Sigmoid colon (tissue), 7 donors: ENCODE data around the gene C17orf67. TPM values are rescaled to one million over a fixed set of nuclear protein-coding genes. Genes with fewer than 3 reads are reported as not detected.

Experiments used
- DNase-seq: peaks from one replicate; pipeline ENCODE4 v3.0.0-alpha.2; 2019
- H3K27ac ChIP-seq, 4 donors: fragments of 200-600 bp; sonication (generic); one replicate each; pipeline ENCODE4 v1.5.1; 2016 to 2019; ENCODE audit warnings: mild to moderate bottlenecking in 1 of 4
- H3K27me3 ChIP-seq, 3 donors: fragments of 200-600 bp; sonication (generic); one replicate each; pipeline ENCODE4 v1.5.1; 2019; ENCODE audit warnings: mild to moderate bottlenecking in 1 of 3
- H3K36me3 ChIP-seq, 4 donors: fragments of 200-600 bp; sonication (generic); one replicate each; pipeline ENCODE4 v1.5.1; 2016 to 2019
- H3K4me1 ChIP-seq, 4 donors: fragments of 200-600 bp; sonication (generic); one replicate each; pipeline ENCODE4 v1.5.1; 2017 to 2019
- H3K4me3 ChIP-seq, 4 donors: fragments of 200-600 bp; sonication (generic); one replicate each; pipeline ENCODE4 v1.5.1; 2017 to 2019; ENCODE audit warnings: mild to moderate bottlenecking in 2 of 4, moderate library complexity in 1 of 4
- H3K9me3 ChIP-seq, 4 donors: fragments of 200-600 bp in 3 of 4; sonication (generic) in 3 of 4; one replicate each; pipeline versions ENCODE4 v1.5.1 to v1.6.1; 2013 to 2019
- CTCF ChIP-seq, 4 experiments: fragments of 450-650 bp in 3 of 4; fragments of 200-600 bp in 1 of 4; IDR thresholded peaks; one replicate each; pipeline ENCODE4 v1.5.1; 2016 to 2019; ENCODE audit warnings: antibody characterized with exemption in 4 of 4, mild to moderate bottlenecking in 3 of 4, moderate library complexity in 2 of 4
- EP300 ChIP-seq, 4 donors: sonication (generic); formaldehyde crosslinking; IDR thresholded peaks; one replicate each; pipeline ENCODE4 v1.6.1; 2017; ENCODE audit warnings: antibody characterized with exemption in 4 of 4
- POLR2A ChIP-seq, 2 donors: fragments of 450-650 bp; IDR thresholded peaks; one replicate each; pipeline ENCODE4 v1.6.1; 2016; ENCODE audit warnings: antibody characterized with exemption in 2 of 2, mild to moderate bottlenecking in 2 of 2, moderate library complexity in 2 of 2
- POLR2AphosphoS5 ChIP-seq, 4 donors: sonication (generic); formaldehyde crosslinking; IDR thresholded peaks; one replicate each; pipeline ENCODE4 v1.6.1; 2017; ENCODE audit warnings: antibody characterized with exemption in 4 of 4
- WGBS, 2 donors: extraction: QIAGEN DNeasy Blood & Tissue Kit; methylation state at CpG; one replicate each; pipeline ENCODE4 v1.1.7; 2013; 5-methylcytosine and 5-hydroxymethylcytosine counted together
- intact Hi-C: fragments of 100-400 bp; cut with DNase I; formaldehyde crosslinking; loops from one replicate; pipeline ENCODE4 v1.15.1; 2023
- polyA plus RNA-seq, 3 donors: library from polyadenylated mRNA; stranded (reverse); fragments of 200-250 nt; gene quantifications; one replicate each; pipeline ENCODE4 v1.2.3, GENCODE V29; 2013
- total RNA-seq, 4 donors: library from RNA; depleted of rRNA; stranded (reverse); fragments of >200 nt; gene quantifications; one replicate each; pipeline ENCODE4 v1.1.0, GENCODE V29; 2016
- donor health status: healthy with polysubstance abuse.
- donor health status: Bipolar disorder and iron deficiency.
- donor health status: healthy.

The C17orf67 gene
- total and polyA plus RNA-seq, 7 donors = 0.99 to 2.8 (median 1.9) TPM; not detected in 1

- no peak overlapping the region for H3K4me3 ChIP-seq
- H3K4me1 ChIP-seq = no peaks in the 10 kb centered on the region
- no peak for DNase-seq
- intact Hi-C loops = no loop called here
- no peaks in the 10 kb centered on the region for H3K9me3 ChIP-seq
- WGBS, 2 donors = 88 to 94% methylated on average over 2 of the region's 2 CpGs
- no peaks in the 10 kb centered on the region for H3K27me3 ChIP-seq
- H3K27ac ChIP-seq = no peak overlapping the region
- peaks cover 3 to 63% (median 13%) of the 10 kb centered on the region in 4 donors for H3K36me3 ChIP-seq
- no peak for TF ChIP-seq POLR2AphosphoS5 (IDR thresholded peaks at IDR 0.05)
- TF ChIP-seq POLR2A (IDR thresholded peaks at IDR 0.05) = no peak
- TF ChIP-seq EP300 (IDR thresholded peaks at IDR 0.05) = no peak
- TF ChIP-seq CTCF (IDR thresholded peaks at IDR 0.05) = no peak
Observed at GRCh38 chr17:56850591-56850990, 16.9 kb upstream of the C17orf67 start.

GRCh38 chr17:56849131-56849530 is 15.4 kb upstream of the C17orf67 start:
- H3K36me3 ChIP-seq = peaks cover 0 to 56% (median 13%) of the 10 kb centered on the region in 4 donors
- no peak for TF ChIP-seq POLR2A (IDR thresholded peaks at IDR 0.05)
- no peak overlapping the region for H3K4me3 ChIP-seq
- H3K4me1 ChIP-seq = no peaks in the 10 kb centered on the region
- no peak for DNase-seq
- WGBS, 2 donors = 76 to 78% methylated on average over 3 of the region's 3 CpGs
- no peak overlapping the region for H3K27ac ChIP-seq
- H3K9me3 ChIP-seq = no peaks in the 10 kb centered on the region
- no peaks in the 10 kb centered on the region for H3K27me3 ChIP-seq
- intact Hi-C loops = no loop called here

DNA sequence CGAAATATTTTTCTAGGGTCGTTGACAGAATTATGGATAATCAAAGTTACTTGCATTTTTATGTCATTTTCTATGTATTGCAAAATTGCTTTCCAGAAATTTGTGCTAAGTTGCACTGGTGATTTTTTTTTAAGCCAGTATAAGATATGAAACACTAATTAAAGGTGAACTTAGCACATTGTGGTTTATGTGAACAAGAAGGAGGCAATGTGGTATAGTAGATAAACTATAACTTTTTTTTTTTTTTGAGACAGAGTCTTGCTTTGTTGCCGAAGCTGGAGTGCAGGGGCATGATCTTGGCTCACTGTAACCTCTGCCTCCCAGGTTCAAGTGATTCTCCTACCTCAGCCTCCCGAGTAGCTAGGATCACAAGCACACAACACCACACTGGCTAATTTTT is 13.4 kb upstream of the C17orf67 start:
- intact Hi-C loops = no loop called here
- no peak for TF ChIP-seq CTCF (IDR thresholded peaks at IDR 0.05)
- no peak for TF ChIP-seq EP300 (IDR thresholded peaks at IDR 0.05)
- no peak for TF ChIP-seq POLR2A (IDR thresholded peaks at IDR 0.05)
- no peak for TF ChIP-seq POLR2AphosphoS5 (IDR thresholded peaks at IDR 0.05)
- Histone ChIP-seq H3K27me3 (no peaks in the 10 kb centered on the region), H3K27ac (no peak overlapping the region), H3K36me3 (peaks cover 0 to 48% (median 13%) of the 10 kb centered on the region in 4 donors), H3K4me3 (no peak overlapping the region), H3K9me3 (no peaks in the 10 kb centered on the region), H3K4me1 (peaks cover 0 to 10% (median 4%) of the 10 kb centered on the region in 4 donors)
- DNase-seq = no peak
- WGBS, 2 donors = 94 to 95% methylated on average over 4 of the region's 4 CpGs

GRCh38 chr17:56845934-56846333 is 12.2 kb upstream of the C17orf67 start:
- Histone ChIP-seq H3K4me1 (peaks cover 0 to 10% (median 4%) of the 10 kb centered on the region in 4 donors), H3K9me3 (no peaks in the 10 kb centered on the region), H3K4me3 (no peak overlapping the region), H3K27me3 (no peaks in the 10 kb centered on the region), H3K27ac (no peak overlapping the region), H3K36me3 (peaks cover 0 to 36% (median 13%) of the 10 kb centered on the region in 4 donors)
- WGBS, 2 donors = 95 to 96% methylated on average over 1 of the region's 1 CpG
- DNase-seq = no peak
- TF ChIP-seq POLR2AphosphoS5 (IDR thresholded peaks at IDR 0.05) = no peak
- no peak for TF ChIP-seq EP300 (IDR thresholded peaks at IDR 0.05)
- TF ChIP-seq POLR2A (IDR thresholded peaks at IDR 0.05) = no peak
- no peak for TF ChIP-seq CTCF (IDR thresholded peaks at IDR 0.05)
- intact Hi-C loops = no loop called here

GRCh38 chr17:56842577-56842976 is 8.9 kb upstream of the C17orf67 start:
- WGBS, 2 donors = 87 to 93% methylated on average over 2 of the region's 2 CpGs
- Histone ChIP-seq H3K9me3 (no peaks in the 10 kb centered on the region), H3K4me3 (no peak overlapping the region), H3K36me3 (peaks cover 0 to 11% (median under 1%) of the 10 kb centered on the region in 4 donors), H3K27me3 (no peaks in the 10 kb centered on the region), H3K4me1 (peaks cover 0 to 21% (median 14%) of the 10 kb centered on the region in 4 donors), H3K27ac (no peak overlapping the region)
- intact Hi-C loops = no loop called here
- no peak for DNase-seq
- TF ChIP-seq CTCF (IDR thresholded peaks at IDR 0.05) (no peak), POLR2AphosphoS5 (IDR thresholded peaks at IDR 0.05) (no peak), POLR2A (IDR thresholded peaks at IDR 0.05) (no peak), EP300 (IDR thresholded peaks at IDR 0.05) (no peak)
